Muscle layer of duodenum (tissue), 2 donors: Measurements from ENCODE around the gene B3GNT5.

Source experiments
- H3K27ac ChIP-seq: one replicate; pipeline ENCODE4 v1.7.0; 2013; ENCODE audit warnings: mild to moderate bottlenecking, low read length
- H3K27me3 ChIP-seq: one replicate; pipeline ENCODE4 v1.7.0; 2013; ENCODE audit warnings: low read depth, mild to moderate bottlenecking, control low read depth, low read length
- H3K36me3 ChIP-seq, 2 donors: one replicate each; pipeline ENCODE4 v1.7.0; 2013; ENCODE audit warnings: low read length in 2 of 2, control low read depth in 1 of 2, mild to moderate bottlenecking in 1 of 2; ENCODE audit not compliant: insufficient read depth in 2 of 2, control insufficient read depth in 1 of 2
- H3K4me1 ChIP-seq, 2 donors: one replicate each; pipeline ENCODE4 v1.7.0; 2013; ENCODE audit warnings: low read length in 2 of 2, mild to moderate bottlenecking in 2 of 2, control low read depth in 1 of 2, moderate library complexity in 1 of 2; ENCODE audit not compliant: insufficient read depth in 2 of 2, control insufficient read depth in 1 of 2
- H3K4me3 ChIP-seq, 2 donors: one replicate each; pipeline ENCODE4 v1.7.0; 2013; ENCODE audit warnings: low read length in 2 of 2, low read depth in 1 of 2, mild to moderate bottlenecking in 1 of 2
- H3K9me3 ChIP-seq, 2 donors: one replicate each; pipeline ENCODE4 v1.7.0; 2013; ENCODE audit warnings: low read length in 2 of 2, control low read depth in 1 of 2, mild to moderate bottlenecking in 1 of 2; ENCODE audit not compliant: control insufficient read depth in 1 of 2
- donor health status: healthy.

The B3GNT5 gene

GRCh38 chr3:183312433-183312832 is 59.4 kb downstream of the B3GNT5 start:
- Histone ChIP-seq H3K36me3 (peaks cover 0 to 4% of the 10 kb centered on the region in 2 donors), H3K27me3 (no peaks in the 10 kb centered on the region), H3K27ac (no peak overlapping the region), H3K4me1 (peaks cover 0 to 5% of the 10 kb centered on the region in 2 donors), H3K4me3 (no peak overlapping the region), H3K9me3 (no peaks in the 10 kb centered on the region)

DNA sequence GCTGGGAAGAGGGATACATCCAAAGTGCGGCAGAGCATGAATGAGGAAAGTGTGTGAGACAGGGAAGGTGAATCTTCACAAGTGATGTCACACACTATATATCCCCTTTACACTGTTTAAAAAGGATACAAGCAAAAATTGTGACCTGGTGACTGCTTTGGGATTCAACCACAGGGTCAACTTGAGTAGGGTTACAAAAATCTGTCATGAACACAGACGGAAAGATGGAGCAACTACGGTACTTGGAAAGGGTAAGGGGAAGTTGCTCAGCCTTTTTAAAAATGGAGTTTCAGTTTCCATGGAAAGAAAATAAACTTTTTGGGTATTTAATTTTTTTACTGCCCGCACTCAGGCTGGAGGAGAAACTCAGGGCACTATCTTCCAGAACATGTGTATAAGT is 60.3 kb downstream of the B3GNT5 start:
- Histone ChIP-seq H3K27ac (no peak overlapping the region), H3K36me3 (peaks cover 0 to 9% of the 10 kb centered on the region in 2 donors), H3K4me1 (no peaks in the 10 kb centered on the region), H3K4me3 (no peak overlapping the region), H3K9me3 (no peaks in the 10 kb centered on the region), H3K27me3 (no peaks in the 10 kb centered on the region)

DNA sequence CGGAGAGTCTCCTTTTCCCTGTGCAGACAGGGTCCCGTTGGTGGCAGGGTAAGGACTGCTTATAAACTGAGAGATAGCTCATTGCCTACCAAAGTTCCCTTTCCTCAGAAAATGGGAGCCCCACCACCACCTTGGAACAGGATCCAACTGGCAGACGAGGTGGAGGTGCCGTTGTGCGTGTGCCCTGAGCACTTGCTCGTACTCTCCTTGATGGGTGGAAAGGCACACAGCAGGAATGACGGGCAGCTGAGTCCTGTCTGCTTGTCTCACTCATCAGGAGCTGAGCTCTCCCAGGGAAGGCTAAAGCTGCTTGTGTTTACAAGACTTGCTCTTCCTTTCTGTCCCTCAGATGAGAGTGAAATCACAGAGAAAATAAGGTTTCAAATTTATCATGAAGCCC is 60.7 kb downstream of the B3GNT5 start:
- H3K27me3 ChIP-seq, result no peaks in the 10 kb centered on the region
- no peak overlapping the region for H3K27ac ChIP-seq
- H3K4me3 ChIP-seq, result no peak overlapping the region
- H3K36me3 ChIP-seq, result peaks cover 0 to 9% of the 10 kb centered on the region in 2 donors
- H3K4me1 ChIP-seq, result no peaks in the 10 kb centered on the region
- no peaks in the 10 kb centered on the region for H3K9me3 ChIP-seq

GRCh38 chr3:183315739-183316138 is 62.7 kb downstream of the B3GNT5 start:
- Histone ChIP-seq H3K4me1 (no peaks in the 10 kb centered on the region), H3K9me3 (no peaks in the 10 kb centered on the region), H3K36me3 (peaks cover 0 to 7% of the 10 kb centered on the region in 2 donors), H3K27me3 (no peaks in the 10 kb centered on the region), H3K4me3 (no peak overlapping the region), H3K27ac (no peak overlapping the region)

- H3K36me3 ChIP-seq, result peaks cover 0 to 5% of the 10 kb centered on the region in 2 donors
- H3K27ac ChIP-seq, result no peak overlapping the region
- H3K4me3 ChIP-seq, result no peak overlapping the region
- H3K9me3 ChIP-seq, result no peaks in the 10 kb centered on the region
- H3K4me1 ChIP-seq, result no peaks in the 10 kb centered on the region
- no peaks in the 10 kb centered on the region for H3K27me3 ChIP-seq
Measured at GRCh38 chr3:183317271-183317670, 64.2 kb downstream of the B3GNT5 start.

- H3K27me3 ChIP-seq, result no peaks in the 10 kb centered on the region
- no peaks in the 10 kb centered on the region for H3K4me1 ChIP-seq
- H3K36me3 ChIP-seq, result peaks cover 0 to 5% of the 10 kb centered on the region in 2 donors
- no peak overlapping the region for H3K4me3 ChIP-seq
- no peak overlapping the region for H3K27ac ChIP-seq
- H3K9me3 ChIP-seq, result no peaks in the 10 kb centered on the region
Measured at GRCh38 chr3:183317886-183318865, 65.1 kb downstream of the B3GNT5 start.

DNA sequence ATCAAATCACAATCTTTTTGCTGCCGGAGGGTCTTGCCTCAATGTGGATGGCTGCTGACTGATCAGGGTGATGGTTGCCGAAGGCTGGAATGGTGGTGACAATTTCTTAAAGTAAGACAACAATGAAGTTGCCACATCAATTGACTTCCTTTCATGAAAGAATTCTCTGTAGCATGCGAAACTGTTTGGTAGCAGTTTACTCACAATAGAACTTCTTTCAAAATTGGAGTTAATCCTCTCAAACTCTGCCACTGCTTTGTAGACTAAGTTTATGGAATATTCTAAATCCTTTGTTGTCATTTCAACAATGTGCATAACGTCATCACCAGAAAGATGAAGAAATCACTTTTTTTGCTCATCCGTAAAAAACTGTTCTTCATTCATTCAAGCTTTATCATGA is 65.8 kb downstream of the B3GNT5 start:
- H3K27ac ChIP-seq, result no peak overlapping the region

DNA sequence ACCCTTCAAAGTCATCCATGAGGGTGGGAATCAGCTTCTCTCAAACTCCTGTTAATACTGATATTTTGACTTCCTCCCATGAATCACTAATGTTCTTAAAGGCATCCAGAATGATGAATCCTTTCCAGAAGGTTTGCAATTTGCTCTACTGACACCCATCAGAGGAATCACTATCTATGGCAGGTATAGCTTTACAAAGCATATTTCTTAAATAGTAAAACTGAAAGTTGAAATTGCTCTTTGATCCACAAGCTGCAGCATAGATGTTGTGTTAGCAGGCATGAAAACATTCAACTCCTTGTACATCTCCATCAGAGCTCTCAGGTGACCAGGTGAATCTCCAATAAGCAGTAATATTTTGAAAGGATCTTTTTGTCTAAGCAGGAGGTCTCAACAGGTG is 66.3 kb downstream of the B3GNT5 start:
- Histone ChIP-seq H3K27ac (no peak overlapping the region), H3K27me3 (no peaks in the 10 kb centered on the region), H3K4me3 (no peak overlapping the region), H3K9me3 (no peaks in the 10 kb centered on the region), H3K36me3 (peaks cover 0 to 5% of the 10 kb centered on the region in 2 donors), H3K4me1 (no peaks in the 10 kb centered on the region)

More for the DNA sequence above, 65.8 kb downstream of the B3GNT5 start:
- H3K27me3 ChIP-seq, result no peaks in the 10 kb centered on the region
- H3K4me3 ChIP-seq, result no peak overlapping the region
- H3K9me3 ChIP-seq, result no peaks in the 10 kb centered on the region
- H3K36me3 ChIP-seq, result peaks cover 0 to 5% of the 10 kb centered on the region in 2 donors
- no peaks in the 10 kb centered on the region for H3K4me1 ChIP-seq
